GM12873 (cell line): ENCODE data around the gene RELN.

Source experiments
- CTCF ChIP-seq: IDR thresholded peaks from 2 replicates; pipeline ENCODE4 v1.5.1; 2012; ENCODE audit warnings: low read depth, mild to moderate bottlenecking, moderate library complexity, low read length, control low read depth; ENCODE audit not compliant: insufficient read depth; ENCODE audit errors: missing control alignments

Gene RELN

GRCh38 chr7:103856929-103857328 is 132.5 kb downstream of the RELN start:
- TF ChIP-seq CTCF: no peak

- no peak for TF ChIP-seq CTCF
These were observed 133.8 kb downstream of the RELN start for GRCh38 chr7:103855671-103856070.

GRCh38 chr7:103854611-103855010 is 134.8 kb downstream of the RELN start:
- no peak for TF ChIP-seq CTCF

GRCh38 chr7:103851357-103851756 is 138.1 kb downstream of the RELN start:
- TF ChIP-seq CTCF: no peak

GRCh38 chr7:103843689-103844480 is 145.6 kb downstream of the RELN start:
- TF ChIP-seq CTCF: no peak

- no peak for TF ChIP-seq CTCF
These were observed 156.1 kb downstream of the RELN start for GRCh38 chr7:103833401-103833800.

GRCh38 chr7:103832438-103832837 is 157.0 kb downstream of the RELN start:
- no peak for TF ChIP-seq CTCF

GRCh38 chr7:103824251-103824650 is 165.2 kb downstream of the RELN start:
- no peak for TF ChIP-seq CTCF
